HEK293 (cell line): ENCODE measurements around the gene FBXO27.

Source experiments
- CTCF ChIP-seq: fragments of 450-650 bp; formaldehyde crosslinking; IDR thresholded peaks from 2 replicates; pipeline ENCODE4 v1.5.1; 2016; ENCODE audit warnings: missing biosample characterization, missing genetic modification characterization
- KLF16 ChIP-seq: fragments of 450-650 bp; formaldehyde crosslinking; IDR thresholded peaks from 2 replicates; pipeline ENCODE4 v1.5.1; 2017; ENCODE audit warnings: missing biosample characterization, missing genetic modification characterization
- ZNF155 ChIP-seq: fragments of 450-650 bp; formaldehyde crosslinking; IDR thresholded peaks from 2 replicates; pipeline ENCODE4 v1.5.1; 2016; ENCODE audit warnings: missing biosample characterization, missing genetic modification characterization
- ZNF274 ChIP-seq, 2 experiments: fragments of 200-500 bp in 1 of 2; fragments of 450-650 bp in 1 of 2; sonication (Bioruptor generic) in 1 of 2; formaldehyde crosslinking in 1 of 2; IDR thresholded peaks; 2 replicates each; pipeline versions ENCODE4 v1.5.1 to v1.6.1; 2014 to 2016; ENCODE audit warnings: borderline replicate concordance in 1 of 2, inconsistent platforms in 1 of 2, low read length in 1 of 2, missing biosample characterization in 1 of 2, missing genetic modification characterization in 1 of 2
- ZNF830 ChIP-seq: fragments of 450-650 bp; IDR thresholded peaks from 2 replicates; pipeline ENCODE4 v1.5.0; 2018; ENCODE audit warnings: missing biosample characterization, missing genetic modification characterization, low read depth, mild to moderate bottlenecking, moderate library complexity
- ZSCAN23 ChIP-seq: fragments of 450-650 bp; formaldehyde crosslinking; IDR thresholded peaks from 2 replicates; pipeline ENCODE4 v1.5.1; 2016; ENCODE audit warnings: missing biosample characterization, missing genetic modification characterization

GRCh38 chr19:39053276-39054090 is 21.1 kb upstream of the FBXO27 start:
- TF ChIP-seq CTCF (tag by site-specific recombination) (no peak), ZNF830 (tag by site-specific recombination) (no peak), ZNF155 (no peak), ZSCAN23 (tag by site-specific recombination) (no peak), KLF16 (tag by site-specific recombination) (no peak), ZNF274 (IDR thresholded peaks at IDR 0.05; ENCODE audit: low read length) (no peak), ZNF274 (tag by site-specific recombination; IDR thresholded peaks at IDR 0.05; ENCODE audit: borderline replicate concordance) (no peak)
